GM23248 (cell line): ENCODE measurements around the gene DUSP16. TPM values are rescaled to one million over a fixed set of nuclear protein-coding genes. Genes with fewer than 3 reads are reported as not detected.
"Not testable (repeated sequence)": the region's sequence is repeated elsewhere in the genome, so short reads cannot be mapped to it uniquely, and the experiment has no call there.

Experiments
- DNase-seq: peaks from one replicate; pipeline ENCODE4 v3.0.0-alpha.2; 2015
- H2AFZ ChIP-seq: fragments of 200-600 bp; sonication (generic); 2 replicates; pipeline ENCODE4 v1.6.1; 2016; ENCODE audit warnings: antibody characterized with exemption
- H3F3A ChIP-seq: fragments of 200-600 bp; sonication (generic); 2 replicates; pipeline ENCODE4 v1.6.1; 2016; ENCODE audit warnings: mild to moderate bottlenecking, antibody characterized with exemption, mixed run types; ENCODE audit not compliant: insufficient read depth
- H3K27ac ChIP-seq: fragments of 200-600 bp; sonication (generic); 2 replicates; pipeline ENCODE4 v1.5.1; 2016; ENCODE audit warnings: mild to moderate bottlenecking
- H3K27me3 ChIP-seq: fragments of 200-600 bp; sonication (generic); replicated peaks from 2 replicates; pipeline ENCODE4 v1.6.1; 2016; ENCODE audit warnings: mild to moderate bottlenecking; ENCODE audit not compliant: insufficient read depth
- H3K36me3 ChIP-seq: fragments of 200-600 bp; sonication (generic); 2 replicates; pipeline ENCODE4 v1.6.1; 2016; ENCODE audit warnings: low read depth, mild to moderate bottlenecking
- H3K4me1 ChIP-seq: fragments of 200-600 bp; sonication (generic); 2 replicates; pipeline ENCODE4 v1.6.1; 2016; ENCODE audit warnings: mild to moderate bottlenecking; ENCODE audit not compliant: insufficient read depth
- H3K4me2 ChIP-seq: fragments of 200-600 bp; sonication (generic); one replicate; pipeline ENCODE4 v1.6.1; 2016; ENCODE audit warnings: mild to moderate bottlenecking; ENCODE audit not compliant: unreplicated experiment
- H3K4me3 ChIP-seq: fragments of 200-600 bp; sonication (generic); 2 replicates; pipeline ENCODE4 v1.5.1; 2016; ENCODE audit warnings: mild to moderate bottlenecking
- H3K79me2 ChIP-seq: fragments of 200-600 bp; sonication (generic); 2 replicates; pipeline ENCODE4 v1.6.1; 2016; ENCODE audit warnings: mild to moderate bottlenecking; ENCODE audit not compliant: insufficient read depth
- H3K9ac ChIP-seq: fragments of 200-600 bp; sonication (generic); 2 replicates; pipeline ENCODE4 v1.6.1; 2016; ENCODE audit warnings: mild to moderate bottlenecking
- H3K9me2 ChIP-seq: fragments of 200-600 bp; sonication (generic); 2 replicates; pipeline ENCODE4 v1.6.1; 2016; ENCODE audit warnings: mixed run types, mild to moderate bottlenecking, moderate library complexity; ENCODE audit not compliant: insufficient read depth
- H3K9me3 ChIP-seq: fragments of 200-600 bp; sonication (generic); one replicate; pipeline ENCODE4 v1.6.1; 2017; ENCODE audit warnings: low read depth
- H4K20me1 ChIP-seq: fragments of 200-600 bp; sonication (generic); 2 replicates; pipeline ENCODE4 v1.6.0; 2016; ENCODE audit not compliant: insufficient read depth
- EZH2 ChIP-seq: fragments of 200-600 bp; sonication (generic); IDR thresholded peaks from 2 replicates; pipeline ENCODE4 v1.6.1; 2018; ENCODE audit warnings: antibody characterized with exemption, mild to moderate bottlenecking; ENCODE audit not compliant: insufficient read depth, poor library complexity, severe bottlenecking
- EZH2phosphoT487 ChIP-seq: fragments of 200-600 bp; sonication (generic); IDR thresholded peaks from 2 replicates; pipeline ENCODE4 v1.6.1; 2018; ENCODE audit warnings: antibody characterized with exemption, moderate library complexity, mild to moderate bottlenecking, low read depth; ENCODE audit not compliant: insufficient read depth
- WGBS, 2 experiments: methylation state at CpG; one replicate each; pipeline ENCODE4 v1.1.6; 2015 to 2017; ENCODE audit warnings: low lambda C conversion rate in 2 of 2, low coverage in 1 of 2; ENCODE audit errors: missing lambda C conversion rate in 2 of 2; 5-methylcytosine and 5-hydroxymethylcytosine counted together
- in situ Hi-C: fragments of 300-500 bp; cut with MboI; formaldehyde crosslinking; loops from 2 replicates; pipeline ENCODE4 v1.15.0; 2020
- polyA plus RNA-seq: library from polyadenylated mRNA; unstranded; fragments of >200 nt; fragmentation: Nextera tagmentation; extraction: Ambion mirVana; gene quantifications from 2 replicates; pipeline ENCODE4 v1.2.1, GENCODE V29; 2016
- total RNA-seq: library from RNA; depleted of rRNA; stranded (reverse); fragments of >200 nt; shearing (Covaris generic); gene quantifications from 2 replicates; pipeline ENCODE4 v1.2.3, GENCODE V29; 2014

DUSP16 gene
- total and polyA plus RNA-seq, 2 experiments from 2014 or later = 1.1 to 2.8 TPM

DNA sequence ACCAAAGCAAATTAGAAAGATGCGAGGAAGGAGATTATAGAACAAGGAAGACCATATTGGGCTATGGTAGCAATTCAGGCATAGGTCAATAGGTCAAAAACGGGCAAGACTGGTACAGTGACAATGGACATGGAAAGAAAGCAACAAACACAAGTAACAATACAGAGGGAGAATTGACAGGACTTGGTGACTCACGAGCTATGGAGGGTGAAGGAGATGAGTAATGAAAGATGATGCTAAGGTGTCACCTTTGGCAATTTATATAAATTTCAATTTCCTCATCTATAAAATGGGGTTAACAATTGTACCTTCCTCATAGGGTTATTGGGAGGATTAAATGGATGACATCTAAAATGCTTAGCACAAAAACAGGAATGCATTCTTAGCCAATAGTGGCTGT is 15.1 kb upstream of the DUSP16 start:
- Histone ChIP-seq H3K4me2 (no peak overlapping the region), H3K9me3 (no peaks in the 10 kb centered on the region), H3K4me1 (no peaks in the 10 kb centered on the region), H2AFZ (no peak overlapping the region), H3K4me3 (no peak overlapping the region), H3K79me2 (no peaks in the 10 kb centered on the region), H3K27me3 (no peaks in the 10 kb centered on the region), H4K20me1 (no peaks in the 10 kb centered on the region), H3K27ac (no peak overlapping the region), H3F3A (no peaks in the 10 kb centered on the region), H3K9me2 (no peaks in the 10 kb centered on the region), H3K9ac (no peak overlapping the region), H3K36me3 (no peaks in the 10 kb centered on the region)
- peak; percentile 22 for DNase-seq
- in situ Hi-C loops = no loop called here
- TF ChIP-seq EZH2 (no peak), EZH2phosphoT487 (no peak)
- 62% methylated on average over 3 of the region's 3 CpGs for WGBS, 2 experiments

- H3K27ac ChIP-seq = no peak overlapping the region
- H3K9ac ChIP-seq = no peak overlapping the region
- H3K27me3 ChIP-seq = no peaks in the 10 kb centered on the region
- no peaks in the 10 kb centered on the region for H3F3A ChIP-seq
- in situ Hi-C loops = no loop called here
- H3K36me3 ChIP-seq = no peaks in the 10 kb centered on the region
- TF ChIP-seq EZH2 = no peak
- no peak for TF ChIP-seq EZH2phosphoT487
- H3K4me3 ChIP-seq = no peak overlapping the region
- no peaks in the 10 kb centered on the region for H3K79me2 ChIP-seq
- H3K9me3 ChIP-seq = no peaks in the 10 kb centered on the region
- no peak overlapping the region for H2AFZ ChIP-seq
- H3K9me2 ChIP-seq = no peaks in the 10 kb centered on the region
- WGBS, 2 experiments = 96 to 98% methylated on average over 2 to 3 of the region's 3 CpGs
- H3K4me1 ChIP-seq = no peaks in the 10 kb centered on the region
- H3K4me2 ChIP-seq = no peak overlapping the region
- no peaks in the 10 kb centered on the region for H4K20me1 ChIP-seq
- DNase-seq = no peak
Observed at GRCh38 chr12:12572659-12573058, 10.0 kb upstream of the DUSP16 start.

- WGBS, 2 experiments = 84% methylated on average over 32 of the region's 32 CpGs; no CpG with 5 or more reads in 1 of the 2 experiments
- peaks cover 11% of the 10 kb centered on the region for H3F3A ChIP-seq
- H4K20me1 ChIP-seq, in situ Hi-C loops, H3K27me3 ChIP-seq, H3K4me3 ChIP-seq, DNase-seq, H3K36me3 ChIP-seq, H3K27ac ChIP-seq, H3K9me2 ChIP-seq, H2AFZ ChIP-seq, H3K9me3 ChIP-seq, H3K79me2 ChIP-seq, H3K4me1 ChIP-seq, H3K4me2 ChIP-seq, H3K9ac ChIP-seq: not testable (repeated sequence)
Observed at GRCh38 chr12:12565971-12566370, 3.3 kb upstream of the DUSP16 start.

DNA sequence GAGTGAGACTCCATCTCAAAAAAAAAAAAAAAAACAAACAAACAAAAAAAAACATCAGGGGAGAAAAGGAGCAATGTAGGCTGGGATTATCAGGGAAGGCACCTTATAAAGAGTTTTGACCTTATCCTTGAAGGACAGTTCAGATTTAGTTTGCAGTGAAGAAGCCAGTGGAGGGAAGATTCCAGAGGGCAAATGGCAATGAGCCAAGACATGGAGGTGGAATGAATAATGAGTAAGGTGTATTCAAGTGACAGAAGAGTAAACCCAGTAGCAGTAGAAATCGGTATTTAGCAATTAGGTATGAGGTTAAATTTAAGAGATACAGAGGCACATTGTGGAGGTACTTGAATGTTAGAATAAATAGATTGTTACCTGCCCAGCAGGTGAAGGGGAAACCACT is 2.2 kb upstream of the DUSP16 start:
- in situ Hi-C loops = no loop called here
- Histone ChIP-seq H3K27ac (no peak overlapping the region), H3K9me3 (no peaks in the 10 kb centered on the region), H3K27me3 (no peaks in the 10 kb centered on the region), H3K79me2 (peaks cover 10% of the 10 kb centered on the region), H4K20me1 (no peaks in the 10 kb centered on the region), H3F3A (peaks cover 11% of the 10 kb centered on the region), H3K9ac (no peak overlapping the region), H2AFZ (no peak overlapping the region), H3K9me2 (no peaks in the 10 kb centered on the region), H3K4me2 (no peak overlapping the region), H3K4me3 (no peak overlapping the region), H3K4me1 (peaks cover 9% of the 10 kb centered on the region; the same call in 1 of the 2 replicates), H3K36me3 (no peaks in the 10 kb centered on the region)
- DNase-seq = no peak
- TF ChIP-seq EZH2 (no peak), EZH2phosphoT487 (no peak)
- 71 to 84% methylated on average over 1 of the region's 1 CpG for WGBS, 2 experiments

GRCh38 chr12:12563290-12563928 is 746 bp upstream of the DUSP16 start:
- H3K9me3 ChIP-seq = no peaks in the 10 kb centered on the region
- no peaks in the 10 kb centered on the region for H3K27me3 ChIP-seq
- H3K27ac ChIP-seq = peak overlapping the region; percentile 77
- no peaks in the 10 kb centered on the region for H3K9me2 ChIP-seq
- 39 to 44% methylated on average over 11 of the region's 11 CpGs for WGBS, 2 experiments
- in situ Hi-C loops = no loop called here
- peaks cover 25% of the 10 kb centered on the region for H3K79me2 ChIP-seq
- peak overlapping the region; percentile 90 for H3K9ac ChIP-seq
- TF ChIP-seq EZH2phosphoT487 (no peak), EZH2 (no peak)
- peak; percentile 52 for DNase-seq
- peak overlapping the region; percentile 70 for H3K4me2 ChIP-seq
- peaks cover 11% of the 10 kb centered on the region for H3F3A ChIP-seq
- peak overlapping the region; percentile 90 for H2AFZ ChIP-seq
- peak overlapping the region; percentile 86 for H3K4me3 ChIP-seq
- no peaks in the 10 kb centered on the region for H3K36me3 ChIP-seq
- no peaks in the 10 kb centered on the region for H4K20me1 ChIP-seq
- H3K4me1 ChIP-seq = peaks cover 9% of the 10 kb centered on the region; the same call in 1 of the 2 replicates
